OCI-LY7 (cell line): ENCODE measurements around the gene SLC25A22. TPM values are rescaled to one million over a fixed set of nuclear protein-coding genes. Genes with fewer than 3 reads are reported as not detected.

ENCODE experiments used
- BruUV-seq: library from RNA; stranded (reverse); fragments of 400-500 nt; replicated peaks from 2 replicates; lab custom pipeline; 2021; lab: Mats Ljungman, UMichigan
- CTCF ChIA-PET: fragments of 300-600 bp; sonication (Branson Sonifier 250); formaldehyde crosslinking; loops from one replicate; lab custom pipeline; 2022; ENCODE audit warnings: antibody characterized with exemption; ENCODE audit not compliant: unreplicated experiment; lab: Charles Lee
- POLR2A ChIA-PET: fragments of 300-600 bp; sonication (Branson Sonifier 250); formaldehyde crosslinking; loops from one replicate; lab custom pipeline; 2022; ENCODE audit warnings: antibody characterized with exemption; lab: Charles Lee
- DNase-seq: peaks from one replicate; pipeline ENCODE4 v3.0.0-alpha.2; 2015; ENCODE audit warnings: low spot score
- H2AFZ ChIP-seq: fragments of 200-600 bp; sonication (generic), shearing (Covaris generic); 2 replicates; pipeline ENCODE4 v1.6.1; 2014; ENCODE audit warnings: mild to moderate bottlenecking, antibody characterized with exemption, low read length, moderate library complexity
- H3K27ac ChIP-seq: fragments of 200-600 bp; sonication (generic); 2 replicates; pipeline ENCODE4 v1.5.1; 2014; ENCODE audit warnings: mixed run types, low read depth, mild to moderate bottlenecking, moderate library complexity, low read length, inconsistent platforms; ENCODE audit not compliant: poor library complexity, severe bottlenecking
- H3K36me3 ChIP-seq: fragments of 200-600 bp; sonication (generic); 2 replicates; pipeline ENCODE4 v1.6.1; 2014; ENCODE audit warnings: mild to moderate bottlenecking, antibody characterized with exemption, low read length, moderate library complexity, mixed read lengths; ENCODE audit not compliant: insufficient read depth
- H3K4me1 ChIP-seq: fragments of 200-600 bp; sonication (generic); 2 replicates; pipeline ENCODE4 v1.5.1; 2014; ENCODE audit warnings: mild to moderate bottlenecking, low read length; ENCODE audit not compliant: insufficient read depth, poor library complexity, severe bottlenecking
- H3K4me2 ChIP-seq: fragments of 200-600 bp; sonication (generic); 2 replicates; pipeline ENCODE4 v1.6.1; 2014; ENCODE audit warnings: mild to moderate bottlenecking, low read length
- H3K4me3 ChIP-seq: fragments of 200-600 bp; sonication (generic); 2 replicates; pipeline ENCODE4 v1.5.1; 2014; ENCODE audit warnings: mild to moderate bottlenecking, low read depth, low read length; ENCODE audit not compliant: poor library complexity, severe bottlenecking
- H3K79me2 ChIP-seq: fragments of 200-600 bp; sonication (generic); 2 replicates; pipeline ENCODE4 v1.6.1; 2016; ENCODE audit warnings: low read depth, mild to moderate bottlenecking, low read length, moderate library complexity, mixed read lengths; ENCODE audit not compliant: insufficient read depth
- H3K9me2 ChIP-seq: fragments of 200-600 bp; sonication (generic); 2 replicates; pipeline ENCODE4 v1.6.1; 2016; ENCODE audit warnings: mild to moderate bottlenecking, low read length, mixed read lengths; ENCODE audit not compliant: insufficient read depth
- H3K9me3 ChIP-seq: fragments of 200-600 bp; sonication (generic); 2 replicates; pipeline ENCODE4 v1.6.1; 2014; ENCODE audit warnings: mild to moderate bottlenecking, mixed run types, low read length, mixed read lengths
- H4K20me1 ChIP-seq: fragments of 200-600 bp; sonication (generic); 2 replicates; pipeline ENCODE4 v1.6.1; 2014; ENCODE audit warnings: mild to moderate bottlenecking, antibody characterized with exemption, low read length, moderate library complexity, mixed read lengths; ENCODE audit not compliant: insufficient read depth
- CTCF ChIP-seq: fragments of 200-600 bp; sonication (generic); conservative IDR thresholded peaks from 2 replicates; pipeline ENCODE4 v1.5.1; 2014; ENCODE audit warnings: mild to moderate bottlenecking, antibody characterized with exemption, low read length, moderate library complexity, mixed read lengths
- EZH2phosphoT487 ChIP-seq: fragments of 200-600 bp; sonication (generic); IDR thresholded peaks from 2 replicates; pipeline ENCODE4 v1.6.1; 2018; ENCODE audit warnings: low read depth, borderline replicate concordance, mild to moderate bottlenecking, mixed run types, antibody characterized with exemption, low read length, moderate library complexity, mixed read lengths
- intact Hi-C: fragments of 100-400 bp; cut with micrococcal nuclease; formaldehyde crosslinking; loops from one replicate; pipeline ENCODE4 v1.10.0; 2022; ENCODE audit not compliant: unreplicated experiment
- total RNA-seq, 2 experiments: library from RNA; depleted of rRNA in 1 of 2; stranded (reverse); fragments of >200 nt in 1 of 2; shearing (Covaris generic) in 1 of 2; gene quantifications; 2 replicates each; pipeline ENCODE4 v1.2.3, GENCODE V29; 2014 to 2022

The SLC25A22 gene
- total RNA-seq, 2 experiments from 2014 or later = 30.8 to 50.9 TPM

GRCh38 chr11:843086-843734 is 45.1 kb upstream of the SLC25A22 start:
- H2AFZ ChIP-seq = peak overlapping the region; percentile 57
- no TSS peak for BruUV-seq
- H3K27ac ChIP-seq = no peak overlapping the region

GRCh38 chr11:842370-843002 is 44.4 kb upstream of the SLC25A22 start, which contains the start of the genes POLR2L and TSPAN4:
TSS of gene POLR2L (minus strand) at chr11:842529. CDS start at chr11:842508, 21 bp downstream.
TSS of gene TSPAN4 (plus strand) at chr11:842852. CDS start at chr11:850305, 7,453 bp downstream.
- H3K9me3 ChIP-seq = no peaks in the 10 kb centered on the region
- BruUV-seq = no TSS peak
- H2AFZ ChIP-seq = peak within 1 kb of the TSS; percentile 57
- CTCF ChIA-PET = interaction anchor here (0.5 to 0.6 kb wide), 2 partner anchors 436 to 603 kb away, joined by 3 read pairs; no protein-coding TSS in a partner anchor
- TF ChIP-seq EZH2phosphoT487 (no peak), CTCF (no peak)
- peak within 1 kb of the TSS; percentile 83 for H3K4me2 ChIP-seq
- peaks cover 10% of the 10 kb centered on the region; the same call in 1 of the 2 replicates for H4K20me1 ChIP-seq
- peaks cover 26% of the 10 kb centered on the region for H3K4me1 ChIP-seq
- peaks cover 31% of the 10 kb centered on the region for H3K36me3 ChIP-seq
- peak within 1 kb of the TSS; percentile 89 for H3K4me3 ChIP-seq
- peak; percentile 95 for DNase-seq
- intact Hi-C loops = loop anchor here (2.0 kb wide), 1 partner anchor 34 kb away; the partner anchor contains the start of gene RPLP2
- peak within 1 kb of the TSS; percentile 54 for H3K27ac ChIP-seq
- H3K79me2 ChIP-seq = peaks cover 18% of the 10 kb centered on the region
- H3K9me2 ChIP-seq = no peaks in the 10 kb centered on the region
- POLR2A ChIA-PET = interaction anchor here (0.6 to 1.3 kb wide), 3 partner anchors 12 to 24 kb away, joined by 3 to 4 read pairs (median 4); partner anchors contain the start of gene PNPLA2

More at GRCh38 chr11:843086-843734, 45.1 kb upstream of the SLC25A22 start:
- ChIA-PET POLR2A (interaction anchor here (0.6 to 1.3 kb wide), 6 partner anchors 13 to 641 kb away, joined by 3 to 5 read pairs (median 4); partner anchors contain the start of gene PNPLA2), CTCF (interaction anchor here (0.5 to 0.6 kb wide), 2 partner anchors 33 to 436 kb away, joined by 3 to 4 read pairs; no protein-coding TSS in a partner anchor)
- TF ChIP-seq CTCF (peak; percentile 39; the same call in 1 of the 2 replicates), EZH2phosphoT487 (no peak)
- Histone ChIP-seq H3K79me2 (peaks cover 18% of the 10 kb centered on the region), H4K20me1 (peaks cover 10% of the 10 kb centered on the region; the same call in 1 of the 2 replicates), H3K4me3 (peak overlapping the region; percentile 89), H3K9me2 (no peaks in the 10 kb centered on the region), H3K36me3 (peaks cover 24% of the 10 kb centered on the region), H3K4me1 (peaks cover 27% of the 10 kb centered on the region), H3K9me3 (no peaks in the 10 kb centered on the region), H3K4me2 (peak overlapping the region; percentile 83)
- intact Hi-C loops = loop anchor here (2.0 kb wide), 1 partner anchor 34 kb away; the partner anchor contains the start of gene RPLP2
- DNase-seq = no peak
